Diencephalon (tissue), 1 donor: ENCODE results near the gene CMTM8. TPM values are rescaled to one million over a fixed set of nuclear protein-coding genes. Genes with fewer than 3 reads are reported as not detected.

ENCODE experiments used
- small RNA-seq: library from RNA; depleted of rRNA; stranded (forward); fragments of <200 nt; gene quantifications from one replicate; pipeline ENCODE3, GENCODE V24; 2014
- total RNA-seq: library from RNA; depleted of rRNA; stranded (reverse); fragments of >200 nt; gene quantifications from one replicate; pipeline ENCODE4 v1.2.3, GENCODE V29; 2014

Gene CMTM8, protein sequence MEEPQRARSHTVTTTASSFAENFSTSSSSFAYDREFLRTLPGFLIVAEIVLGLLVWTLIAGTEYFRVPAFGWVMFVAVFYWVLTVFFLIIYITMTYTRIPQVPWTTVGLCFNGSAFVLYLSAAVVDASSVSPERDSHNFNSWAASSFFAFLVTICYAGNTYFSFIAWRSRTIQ
- total RNA-seq = 1.4 TPM

DNA sequence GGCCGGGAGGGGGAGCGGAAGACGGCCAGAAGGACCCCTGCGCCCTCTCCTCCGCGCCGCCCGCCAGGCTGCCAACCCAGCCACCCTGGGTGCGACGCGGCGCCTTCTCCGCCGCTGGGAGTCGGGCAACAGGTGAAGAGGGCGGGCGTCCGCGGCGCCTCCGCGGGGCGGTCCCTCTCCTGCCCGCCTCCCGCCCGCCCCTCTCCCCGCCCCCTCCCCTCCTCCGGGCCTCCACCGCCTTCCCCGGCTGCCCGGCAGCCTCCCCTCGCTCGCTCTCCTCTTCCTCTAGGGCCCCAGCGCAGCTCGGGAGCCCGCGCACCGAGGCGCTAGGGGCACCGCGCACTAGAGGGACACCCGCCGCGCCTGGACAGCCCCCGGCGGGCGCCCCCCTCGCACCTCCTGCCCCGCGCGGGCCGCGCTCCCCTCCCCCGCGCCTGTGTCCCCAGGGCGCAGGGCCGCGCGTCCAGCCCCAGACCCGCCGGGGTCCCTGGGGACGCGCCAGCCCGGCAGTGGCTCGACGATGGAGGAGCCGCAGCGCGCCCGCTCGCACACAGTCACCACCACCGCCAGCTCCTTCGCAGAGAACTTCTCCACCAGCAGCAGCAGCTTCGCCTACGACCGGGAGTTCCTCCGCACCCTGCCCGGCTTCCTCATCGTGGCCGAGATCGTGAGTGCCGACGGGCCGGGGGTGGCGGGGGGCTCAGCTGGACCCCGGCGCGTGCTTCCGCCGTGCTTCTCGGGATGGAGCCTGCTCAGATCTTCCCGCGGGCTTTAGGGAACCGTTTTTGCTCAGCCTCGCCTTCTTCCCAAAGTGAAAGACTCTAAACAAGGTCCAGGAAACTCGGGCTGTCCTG, at the start of gene CMTM8:
Gene CMTM8, plus strand, starts transcription at position 228 of the 854 bp plus-strand sequence. Its CDS starts 293 bp downstream, at position 521.

DNA sequence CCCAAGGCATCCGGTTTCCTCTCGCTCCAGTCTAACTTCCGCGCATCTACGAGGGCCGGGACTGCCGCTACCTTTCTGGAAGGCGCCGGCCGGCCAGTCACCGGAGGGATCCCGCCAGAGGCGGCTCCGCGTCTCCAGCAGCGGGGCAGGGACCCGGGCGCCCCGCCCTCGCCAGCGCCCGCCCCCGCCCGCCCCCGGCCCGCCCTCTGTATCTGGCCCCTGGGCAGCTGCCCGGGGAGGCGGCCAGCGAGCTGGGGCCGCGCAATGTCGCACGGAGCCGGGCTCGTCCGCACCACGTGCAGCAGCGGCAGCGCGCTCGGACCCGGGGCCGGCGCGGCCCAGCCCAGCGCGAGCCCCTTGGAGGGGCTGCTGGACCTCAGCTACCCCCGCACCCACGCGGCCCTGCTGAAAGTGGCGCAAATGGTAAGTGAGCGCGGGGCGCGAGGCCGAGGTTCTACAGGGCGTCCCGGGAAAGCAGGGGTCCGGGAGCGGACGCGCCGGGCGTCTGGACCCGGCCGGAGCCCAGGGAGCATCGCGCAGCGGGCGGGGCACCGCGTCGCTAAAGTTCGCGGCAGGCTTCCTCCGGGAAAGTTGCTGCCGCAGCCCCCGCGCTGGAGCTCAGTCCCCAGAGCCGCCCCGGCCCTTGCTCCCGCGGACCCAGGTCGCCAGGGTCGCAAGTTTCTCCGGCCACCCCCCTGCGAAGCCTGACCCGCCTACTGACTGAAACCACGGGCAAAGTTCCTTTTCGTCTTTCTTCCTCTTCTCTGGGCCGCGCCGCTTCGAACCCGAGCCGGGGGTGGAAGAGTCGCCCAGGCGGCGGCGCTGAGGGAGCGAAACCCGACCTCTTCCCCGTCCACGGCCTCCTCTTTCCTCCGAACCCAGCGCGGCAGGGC, 153.4 kb downstream of the CMTM8 start, which contains the start of gene CMTM7:
Gene CMTM7, plus strand, starts transcription at position 211 of the 893 bp plus-strand sequence. Its CDS starts 54 bp downstream, at position 265.

Small RNA genes within 50 kb of the gene (small RNA-seq; reads per million reads assigned to genes)
- gene AC097639.2 = not detected

Other genes with a start within 250 kb of the CMTM8 start
- gene GPD1L, start 132.1 kb upstream of the CMTM8 start, total RNA-seq = 57.9 TPM
- 0.69 TPM for gene CMTM7, start 153.2 kb downstream of the CMTM8 start, total RNA-seq